GM12801 (cell line): ENCODE results near the gene C17orf114.

ENCODE experiments used
- TF ChIP-seq, protein P1 (sequence below): IDR thresholded peaks from one replicate; pipeline ENCODE4 v1.5.1; 2011; ENCODE audit warnings: control low read depth; ENCODE audit not compliant: insufficient read length; ENCODE audit errors: extremely low read depth

Gene C17orf114

DNA sequence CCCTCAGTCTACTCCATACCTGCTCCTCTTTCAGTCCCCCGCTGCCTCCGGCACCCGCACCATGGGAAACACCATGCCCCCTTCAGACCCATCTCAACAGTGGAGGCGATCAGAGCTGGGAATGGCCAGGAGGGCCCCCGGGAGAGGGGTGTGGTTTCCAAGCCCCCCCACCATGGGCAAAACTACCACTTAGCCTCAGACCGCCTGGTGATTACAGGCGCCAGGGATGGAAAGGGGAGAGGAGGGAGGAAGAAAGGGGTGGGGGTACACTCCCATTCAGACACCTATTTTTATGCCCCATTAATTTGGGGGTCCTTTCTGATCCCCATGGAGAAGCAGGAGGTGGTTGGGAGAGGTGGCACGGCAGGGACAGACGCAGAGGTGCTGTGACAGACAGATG is at the start of gene C17orf114:
Gene C17orf114, minus strand, starts transcription at position 101 of the 400 bp plus-strand sequence.
- TF ChIP-seq, protein P1, sequence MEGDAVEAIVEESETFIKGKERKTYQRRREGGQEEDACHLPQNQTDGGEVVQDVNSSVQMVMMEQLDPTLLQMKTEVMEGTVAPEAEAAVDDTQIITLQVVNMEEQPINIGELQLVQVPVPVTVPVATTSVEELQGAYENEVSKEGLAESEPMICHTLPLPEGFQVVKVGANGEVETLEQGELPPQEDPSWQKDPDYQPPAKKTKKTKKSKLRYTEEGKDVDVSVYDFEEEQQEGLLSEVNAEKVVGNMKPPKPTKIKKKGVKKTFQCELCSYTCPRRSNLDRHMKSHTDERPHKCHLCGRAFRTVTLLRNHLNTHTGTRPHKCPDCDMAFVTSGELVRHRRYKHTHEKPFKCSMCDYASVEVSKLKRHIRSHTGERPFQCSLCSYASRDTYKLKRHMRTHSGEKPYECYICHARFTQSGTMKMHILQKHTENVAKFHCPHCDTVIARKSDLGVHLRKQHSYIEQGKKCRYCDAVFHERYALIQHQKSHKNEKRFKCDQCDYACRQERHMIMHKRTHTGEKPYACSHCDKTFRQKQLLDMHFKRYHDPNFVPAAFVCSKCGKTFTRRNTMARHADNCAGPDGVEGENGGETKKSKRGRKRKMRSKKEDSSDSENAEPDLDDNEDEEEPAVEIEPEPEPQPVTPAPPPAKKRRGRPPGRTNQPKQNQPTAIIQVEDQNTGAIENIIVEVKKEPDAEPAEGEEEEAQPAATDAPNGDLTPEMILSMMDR, result no peak

DNA sequence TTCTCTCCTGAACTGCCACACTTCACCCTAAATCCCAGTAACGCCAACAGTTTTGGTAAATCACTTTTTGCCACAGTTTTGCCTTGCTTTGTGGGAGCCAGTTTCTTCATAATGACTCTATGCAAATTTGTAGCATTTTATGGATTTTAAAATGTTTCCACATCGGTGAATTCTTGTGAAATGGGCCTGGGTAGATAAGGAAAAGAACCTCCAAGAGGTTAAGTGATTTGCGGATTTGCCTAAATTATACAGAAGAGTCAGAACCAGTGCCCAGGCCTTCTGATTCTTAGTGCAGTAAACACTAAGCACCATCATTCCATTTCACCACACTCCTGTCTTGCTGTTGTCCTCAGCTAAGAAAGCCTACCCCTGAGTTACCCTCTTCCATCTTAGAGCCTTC is 49.0 kb upstream of the C17orf114 start:
- TF ChIP-seq, protein P1, result no peak

DNA sequence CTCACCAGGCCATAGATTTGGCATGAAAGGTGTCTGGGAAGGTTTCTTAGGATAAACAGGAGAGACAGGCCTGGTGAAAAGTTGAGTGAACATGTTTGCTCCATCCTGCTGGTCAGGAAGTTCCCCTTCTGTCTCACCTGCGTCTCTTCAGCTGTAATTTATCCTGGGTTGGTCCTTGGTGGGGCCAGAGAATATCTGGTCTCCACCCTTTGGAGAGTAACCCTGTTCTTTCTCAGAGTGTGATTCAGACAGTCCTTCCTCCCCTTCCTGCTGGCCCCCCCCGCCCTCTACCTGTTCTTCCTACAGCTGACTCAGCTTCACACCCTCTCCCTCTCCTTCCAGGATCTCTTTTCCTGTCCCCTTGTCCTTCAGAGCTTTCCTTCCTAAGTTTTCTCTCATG is 48.1 kb upstream of the C17orf114 start:
- TF ChIP-seq, protein P1, result no peak

DNA sequence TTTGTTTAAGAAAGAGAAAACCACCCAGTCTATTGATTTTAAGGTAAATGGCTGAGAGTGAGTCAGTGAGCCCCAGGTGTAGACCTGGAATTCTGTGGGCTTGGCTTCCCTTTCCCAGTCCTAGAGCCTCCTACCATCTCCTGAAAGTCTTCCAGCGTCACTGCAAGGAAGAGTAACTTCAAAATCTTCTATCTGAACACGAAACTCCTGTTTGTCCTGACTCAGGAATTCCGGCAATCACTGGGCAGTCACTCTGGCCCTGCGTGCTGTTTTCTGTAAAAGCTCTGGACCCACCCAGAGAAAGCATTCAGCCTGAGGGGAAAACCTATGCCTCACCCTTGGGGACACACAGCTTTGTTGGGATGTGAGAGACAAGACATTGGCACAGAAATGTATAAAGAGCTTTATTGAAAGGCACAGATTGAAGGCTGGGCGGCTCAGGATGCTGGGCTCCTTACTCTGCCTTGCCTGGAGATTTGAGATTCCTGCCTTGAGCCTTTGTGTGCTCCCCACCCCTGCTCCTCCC is 46.9 kb upstream of the C17orf114 start:
- TF ChIP-seq, protein P1, result no peak

DNA sequence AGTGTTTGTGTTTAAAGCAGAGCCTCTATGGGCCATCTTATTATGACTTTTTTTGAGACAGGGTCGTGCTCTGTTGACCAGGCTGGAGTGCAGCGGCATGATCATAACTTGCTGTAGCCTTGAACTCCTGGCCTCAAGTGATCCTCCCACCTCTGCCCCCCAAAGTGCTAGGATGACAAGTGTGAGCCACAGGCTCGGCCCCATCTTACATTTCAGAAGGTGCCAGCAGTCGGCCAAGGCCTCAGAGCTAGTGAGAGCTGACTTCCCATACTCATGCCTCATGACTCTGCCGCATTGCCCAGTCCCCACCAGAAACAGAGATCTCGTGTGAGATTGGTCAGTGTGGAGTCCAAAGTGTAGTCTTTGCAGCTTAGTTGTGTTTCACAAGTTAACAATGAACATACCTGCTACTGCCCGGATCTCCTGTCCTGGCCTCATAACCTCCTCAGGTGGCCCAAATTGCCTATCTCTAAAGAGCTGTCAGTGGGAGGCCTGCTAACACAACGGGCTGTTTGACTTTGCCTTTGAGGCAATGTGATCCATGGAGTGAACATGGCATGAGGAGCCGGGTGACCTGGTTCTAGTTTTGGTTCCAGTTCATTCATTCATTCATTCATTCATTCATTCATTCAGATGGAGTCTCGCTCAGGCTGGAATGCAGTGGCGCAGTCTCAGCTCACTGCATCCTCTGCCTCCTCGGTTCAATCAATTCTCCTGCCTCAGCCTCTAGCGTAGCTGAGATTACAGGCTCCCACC is 44.7 kb upstream of the C17orf114 start:
- TF ChIP-seq, protein P1, result no peak

DNA sequence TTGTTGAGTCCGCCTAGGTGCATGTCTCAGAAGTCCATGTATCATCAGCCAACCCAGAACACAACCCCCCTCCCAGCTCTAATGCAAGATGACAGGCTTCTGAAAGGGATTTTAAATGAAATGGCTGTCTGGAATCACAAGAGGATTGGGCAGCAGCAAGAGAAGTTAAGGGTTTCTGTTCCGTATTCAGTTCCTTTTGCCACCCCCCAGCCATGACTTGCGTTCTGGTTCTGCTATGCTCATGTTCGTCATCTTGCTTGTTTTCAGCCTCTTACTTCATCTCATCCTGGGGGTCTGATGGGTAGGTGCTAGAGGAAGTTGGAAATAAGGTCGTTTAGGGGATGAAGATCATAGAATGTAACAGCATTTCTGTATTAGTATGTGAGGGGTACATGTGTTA is 43.0 kb upstream of the C17orf114 start:
- TF ChIP-seq, protein P1, result no peak

DNA sequence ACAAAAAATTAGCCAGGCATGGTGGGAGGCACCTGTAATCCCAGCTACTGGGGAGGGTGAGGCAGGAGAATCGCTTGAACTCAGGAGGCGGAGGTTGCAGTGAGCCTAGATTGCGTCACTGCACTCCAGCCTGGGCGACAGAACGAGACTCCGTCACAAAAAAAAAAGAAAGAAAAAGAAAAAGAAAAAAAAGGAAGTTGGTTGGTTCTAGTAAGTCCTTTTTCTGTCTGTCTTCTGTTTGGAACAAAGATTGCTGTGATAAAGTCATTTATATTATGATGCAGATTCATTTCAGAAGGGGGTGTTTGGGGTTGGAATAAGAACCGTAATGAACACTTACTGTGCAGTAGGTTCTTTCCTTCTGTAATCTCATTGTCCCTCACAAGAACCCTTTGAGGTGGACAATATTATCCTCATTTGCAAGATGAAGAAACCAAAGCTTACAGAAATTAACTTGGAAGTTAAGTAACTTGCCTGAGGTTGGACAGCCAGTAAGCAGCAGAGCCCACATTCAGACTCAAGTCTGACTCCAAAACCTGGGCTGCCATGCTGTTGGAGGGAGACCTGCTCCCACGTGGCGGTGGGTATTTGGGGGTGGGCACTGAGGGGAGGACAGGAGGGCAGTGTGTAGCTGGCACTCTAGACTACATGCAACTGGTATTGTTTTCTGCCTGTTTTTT is 41.3 kb upstream of the C17orf114 start:
- TF ChIP-seq, protein P1, result no peak
